DMS153 treated with DMSO at 0.1 percent for 48 hours (cell line): Measurements from ENCODE around the gene RAP1GAP.

Experiments
- DNase-seq: peaks from one replicate; lab custom pipeline; 2025; ENCODE audit not compliant: unreplicated experiment; lab: John Stamatoyannopoulos, UW

RAP1GAP gene

DNA sequence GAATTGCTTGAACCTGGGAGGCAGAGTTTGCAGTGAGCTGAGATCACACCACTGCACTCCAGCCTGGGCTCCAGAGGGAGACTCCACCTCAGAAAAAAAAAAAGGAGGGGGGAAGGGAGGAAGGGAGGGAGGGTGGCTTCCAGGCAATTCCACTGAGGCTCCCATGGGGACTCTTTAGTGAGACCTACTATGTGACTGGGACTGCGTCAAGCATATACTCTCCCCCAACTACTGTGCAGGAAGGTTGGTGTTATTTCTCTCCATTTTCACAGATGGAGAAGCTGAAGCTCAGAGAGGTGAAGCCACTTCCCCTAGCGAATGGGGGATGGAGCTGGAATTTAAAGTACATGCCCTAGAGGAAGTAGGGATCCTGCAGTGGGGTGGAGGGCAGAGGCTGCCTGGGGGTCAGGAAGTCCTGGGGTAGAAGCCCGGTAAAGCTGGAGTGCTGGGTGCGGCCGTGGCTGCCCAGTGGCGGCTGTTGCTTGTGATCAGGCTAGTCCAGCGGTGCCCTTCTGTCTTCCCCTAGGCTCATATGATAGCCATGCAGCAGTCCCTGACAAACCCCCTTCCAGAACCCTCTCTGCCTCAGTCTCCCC is 40.3 kb downstream of the RAP1GAP start:
- no peak for DNase-seq

DNA sequence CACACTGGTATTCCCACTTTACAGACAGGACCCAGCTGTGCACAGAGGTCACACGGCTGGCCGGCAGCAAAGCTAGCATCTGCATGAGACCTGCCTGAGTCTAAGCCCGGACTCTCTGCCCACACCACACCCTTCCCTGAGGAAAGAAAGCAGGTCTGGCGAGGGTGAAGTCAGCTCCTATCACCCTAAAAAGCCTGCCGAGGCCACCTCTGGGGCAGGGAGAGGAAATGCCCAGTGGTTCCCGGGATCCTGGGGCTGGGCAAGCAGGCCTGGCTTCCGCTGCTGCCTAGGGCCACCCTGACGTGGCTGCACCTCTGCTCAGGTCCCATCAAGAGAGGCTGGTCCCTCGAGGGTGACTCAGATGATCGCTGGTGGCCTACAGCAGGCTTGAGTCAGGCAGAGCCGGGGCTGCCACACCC is 42.2 kb downstream of the RAP1GAP start:
- no peak for DNase-seq

DNA sequence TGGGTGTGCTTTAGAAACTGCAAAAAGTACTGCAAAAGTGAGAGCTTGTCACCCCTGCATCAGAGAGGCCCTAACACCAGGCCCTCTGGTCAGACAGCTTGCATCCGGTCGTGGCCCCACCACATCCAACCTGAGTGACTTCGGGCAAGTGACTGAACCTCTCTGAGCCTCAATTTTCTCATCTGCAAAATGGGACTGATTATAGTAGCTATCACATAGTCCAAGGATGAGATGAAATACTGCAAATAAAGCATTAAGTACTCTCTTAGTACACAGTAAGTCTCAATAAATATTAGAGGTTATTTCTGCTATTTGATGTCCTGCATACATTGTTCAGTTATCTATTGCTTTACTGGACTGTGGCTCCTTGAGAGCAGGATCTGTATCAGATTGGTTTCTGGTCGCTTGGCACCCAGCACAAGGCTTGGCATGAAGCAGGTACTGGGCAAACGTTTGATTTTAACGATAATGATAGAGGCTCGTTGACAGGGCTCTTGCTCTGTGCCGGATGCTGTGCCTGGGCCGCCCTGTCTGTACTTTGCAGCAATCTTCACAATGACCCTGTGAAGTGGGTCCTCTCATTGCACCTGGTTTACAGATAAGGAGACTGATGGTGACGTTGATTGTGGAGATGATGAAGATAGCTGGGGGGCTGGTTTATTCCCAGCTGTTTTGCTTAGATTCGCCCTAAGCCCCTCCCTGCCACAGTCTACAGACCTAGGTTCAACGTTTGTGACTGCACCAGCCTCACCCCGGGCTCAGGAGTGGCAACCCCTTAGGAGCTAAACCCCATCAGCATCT is 43.6 kb downstream of the RAP1GAP start:
- DNase-seq, result no peak

DNA sequence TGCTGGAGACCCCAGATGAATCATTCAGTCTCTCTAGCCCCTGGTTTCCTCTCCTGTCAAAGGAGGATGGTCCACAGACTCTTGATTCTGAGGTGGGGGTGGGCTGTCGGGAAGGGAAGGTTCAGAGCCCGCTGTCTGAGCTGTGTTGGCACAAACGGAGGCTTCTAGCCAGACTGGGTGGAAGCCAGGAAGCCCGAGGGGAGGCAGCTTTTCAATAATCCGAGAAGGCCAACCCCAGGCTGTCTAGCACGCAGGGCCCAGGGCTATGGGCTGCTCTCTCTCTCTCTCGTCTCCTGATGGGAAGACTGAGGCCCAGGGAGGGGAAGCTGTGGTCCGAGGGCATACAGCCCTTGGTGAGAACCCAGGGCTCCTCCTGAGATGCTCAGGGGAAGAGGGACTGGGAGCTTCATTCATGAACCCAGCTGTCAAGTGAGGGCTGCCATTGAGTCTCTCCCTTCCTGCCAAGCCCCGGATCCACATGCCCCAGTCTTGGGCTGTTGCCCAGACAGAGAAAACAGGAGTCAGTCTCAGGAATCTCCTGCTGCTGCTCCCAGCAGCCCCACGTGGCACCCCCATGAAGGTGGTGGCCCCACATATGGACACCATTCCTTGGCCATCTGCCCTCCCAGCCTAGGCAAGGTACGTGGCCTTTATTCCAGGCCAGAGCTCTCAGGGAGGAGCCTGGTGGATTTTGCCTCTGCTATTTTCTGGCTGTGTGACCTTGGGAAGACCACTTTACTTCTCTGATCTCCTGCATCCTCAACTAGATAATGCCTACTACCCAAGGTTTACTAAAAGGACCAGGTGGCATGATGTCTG is 44.4 kb downstream of the RAP1GAP start:
- DNase-seq, result no peak

DNA sequence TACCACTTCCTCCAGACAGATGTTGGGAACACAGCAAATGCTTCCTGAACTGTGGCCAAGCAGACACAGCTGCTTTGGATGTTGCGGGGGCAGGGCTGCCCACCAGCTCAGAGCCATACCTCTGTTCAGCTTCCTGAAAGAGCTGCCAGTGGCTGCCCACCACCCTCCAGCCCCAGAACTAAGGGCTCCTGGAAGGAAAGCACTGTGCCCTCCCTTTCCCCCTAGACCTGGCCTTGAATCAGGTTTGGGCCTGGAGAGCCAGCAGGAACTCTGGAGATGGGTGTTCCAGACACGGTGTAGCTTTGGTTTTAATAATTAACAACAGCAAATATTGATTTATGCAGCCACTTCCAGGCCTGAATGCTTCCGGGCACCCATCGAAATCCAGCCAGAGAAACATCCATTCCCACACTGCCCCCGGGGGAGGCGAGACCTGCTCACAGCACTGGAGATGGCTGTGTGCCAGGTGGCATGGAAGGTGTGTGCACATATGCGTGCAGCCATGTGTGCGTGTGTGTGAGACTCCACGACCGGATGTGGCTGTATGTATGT is 45.7 kb downstream of the RAP1GAP start:
- DNase-seq, result peak; percentile 40

DNA sequence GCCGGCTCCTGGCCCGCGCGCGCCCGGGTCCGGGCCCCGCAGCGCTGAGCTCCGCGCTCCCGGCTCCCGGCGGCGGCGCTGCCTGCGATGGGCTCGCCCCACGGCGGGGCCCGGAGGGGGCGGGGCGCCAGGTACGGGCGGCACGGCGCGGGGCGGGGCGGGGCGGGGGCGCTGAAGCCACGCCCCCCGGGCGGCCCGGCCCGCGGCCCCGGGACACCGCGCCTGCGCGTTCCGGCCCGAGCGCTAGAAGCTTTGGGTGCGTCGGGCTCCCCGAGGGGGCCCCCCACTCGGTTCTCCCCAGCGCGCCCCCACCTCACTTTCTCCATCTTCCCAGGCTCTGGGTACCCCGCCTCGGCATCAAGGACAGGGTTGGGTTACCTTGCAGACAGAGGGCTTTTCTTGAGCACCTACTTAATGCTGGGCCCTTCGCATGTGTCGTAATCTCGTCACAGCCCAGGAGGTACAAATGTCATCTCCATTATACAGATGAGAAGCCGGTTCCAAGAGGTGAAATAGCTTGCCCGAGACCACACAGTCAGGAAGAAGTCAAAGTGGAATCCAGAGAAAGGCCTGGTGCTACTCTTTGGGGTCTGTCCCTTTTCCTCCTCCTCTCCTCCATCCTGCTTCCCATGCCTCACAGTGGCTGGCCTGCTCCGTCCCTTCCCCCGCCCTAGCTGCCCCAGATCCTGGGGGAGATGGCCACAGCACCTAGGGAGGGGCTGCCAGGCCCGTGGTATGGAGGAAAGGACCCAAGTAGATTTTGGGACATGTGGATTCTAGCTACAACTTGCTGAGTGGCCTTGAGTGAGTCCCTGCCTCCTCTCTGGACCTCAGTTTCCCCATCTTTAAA is 46.5 kb downstream of the RAP1GAP start:
- DNase-seq, result no peak

DNA sequence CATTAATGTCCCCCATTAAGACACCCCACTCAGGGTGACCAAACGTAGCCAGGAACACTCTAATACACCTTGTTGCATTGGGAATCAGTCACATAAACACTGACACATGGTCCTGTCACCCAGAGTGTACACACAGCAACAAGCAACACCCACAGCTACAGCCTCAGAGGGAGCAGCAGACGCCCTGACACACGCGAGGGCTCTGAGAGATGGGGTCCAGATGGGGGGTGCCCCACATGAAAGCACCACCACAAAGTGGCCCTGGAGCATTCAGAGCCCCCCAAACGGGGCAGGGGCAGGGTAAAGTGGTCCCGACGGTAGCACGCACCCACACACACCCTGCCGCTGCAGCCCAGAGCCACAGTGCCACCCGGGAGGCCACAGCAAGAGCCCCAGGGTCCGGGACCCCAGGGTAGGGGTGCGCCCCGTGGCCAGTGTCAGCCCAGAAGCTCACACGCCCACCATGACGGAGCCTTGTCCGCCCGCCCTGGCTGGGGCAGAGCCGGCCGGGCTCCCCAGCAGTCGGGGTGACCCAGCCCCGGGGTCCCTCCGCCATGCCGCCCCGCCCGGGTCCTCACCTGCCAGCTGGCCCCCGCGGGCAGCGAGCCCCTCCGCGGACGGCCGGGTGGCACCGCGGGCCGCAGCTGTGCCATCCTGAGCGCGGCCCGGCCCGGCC is 47.3 kb downstream of the RAP1GAP start:
- DNase-seq, result no peak

DNA sequence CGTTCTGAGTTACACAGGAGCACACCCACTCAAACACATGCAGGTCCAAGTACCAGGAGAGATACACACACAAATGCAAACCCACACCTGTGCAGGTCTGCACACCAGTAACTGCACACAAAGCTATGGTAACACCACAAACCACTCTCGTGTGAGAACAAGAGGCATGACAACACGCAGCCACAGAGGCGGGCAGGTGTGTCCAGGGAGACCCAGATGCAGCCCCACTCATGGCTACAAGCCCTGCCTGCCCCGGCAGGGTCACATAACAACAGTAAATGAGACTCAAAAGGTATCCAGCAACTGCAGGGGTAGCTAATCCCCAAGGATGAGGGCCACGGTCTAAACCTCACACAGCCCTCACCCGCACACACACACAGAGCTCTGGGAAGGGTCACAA is 48.1 kb downstream of the RAP1GAP start:
- DNase-seq, result no peak

DNA sequence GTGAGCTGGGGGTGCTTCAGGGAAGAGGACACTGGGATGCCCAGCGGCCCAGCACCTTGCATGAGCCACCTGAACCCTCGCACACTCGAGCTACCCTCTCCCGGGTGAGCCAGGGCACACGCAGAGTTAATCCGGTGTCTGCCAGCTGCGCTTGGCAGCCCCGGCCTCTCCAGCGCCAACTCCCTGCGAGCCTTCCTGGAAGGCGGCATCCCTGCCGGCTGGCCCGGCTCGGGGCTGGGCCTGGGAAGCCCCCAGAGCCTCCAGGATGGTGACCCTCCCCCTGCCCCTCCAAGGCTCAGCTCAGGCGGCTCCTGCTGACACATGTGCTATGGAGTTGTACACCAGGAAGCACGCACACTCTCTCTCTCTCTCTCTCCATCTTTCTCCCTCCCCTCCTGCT is 48.7 kb downstream of the RAP1GAP start:
- no peak for DNase-seq

DNA sequence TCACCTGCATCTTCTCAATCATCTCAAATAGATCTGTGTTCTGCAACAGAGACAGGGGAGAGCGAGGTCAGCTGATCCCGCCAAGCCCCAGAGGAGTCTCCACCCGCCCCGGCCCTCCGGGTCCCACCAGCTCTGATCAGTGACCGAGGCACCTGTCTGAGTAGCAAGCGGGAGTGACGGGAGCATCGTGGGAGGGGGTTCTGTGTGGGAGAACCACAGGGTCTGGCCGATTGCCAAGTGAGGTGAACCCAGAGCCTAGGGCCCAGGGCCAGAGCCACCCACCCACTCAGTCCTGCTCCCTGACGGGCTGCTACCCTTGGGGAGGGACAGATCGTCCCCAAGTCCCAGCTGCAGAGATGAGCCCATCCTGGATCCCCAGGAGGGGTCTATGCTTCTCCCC is 49.1 kb downstream of the RAP1GAP start:
- DNase-seq, result no peak

DNA sequence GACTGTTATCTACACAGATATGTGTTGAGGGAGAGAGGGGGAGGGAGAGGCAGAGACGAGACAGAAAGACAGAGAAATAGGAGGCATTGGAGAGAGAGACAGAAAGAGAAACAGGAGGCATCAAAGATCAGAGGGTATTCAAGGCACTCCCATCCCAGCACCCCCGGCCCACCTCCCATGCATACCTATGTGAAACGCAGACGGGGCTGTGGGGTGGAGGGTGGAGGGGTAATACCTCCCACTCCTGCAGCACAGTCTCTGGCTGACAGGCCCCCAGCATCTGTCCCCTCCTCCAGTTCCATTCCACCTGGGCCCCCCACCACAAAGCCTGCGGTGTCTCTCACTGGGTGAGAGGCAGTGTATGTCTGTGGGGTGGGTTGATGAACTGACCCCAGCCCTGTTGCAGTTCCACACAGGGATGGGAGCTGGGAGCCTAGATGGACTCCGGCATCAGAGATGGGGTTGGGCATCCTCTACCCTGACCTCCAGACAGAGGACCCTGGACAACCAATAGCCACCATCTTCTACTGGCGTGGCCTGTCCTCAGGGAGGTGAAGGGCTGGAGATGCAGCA is 49.7 kb downstream of the RAP1GAP start:
- no peak for DNase-seq

DNA sequence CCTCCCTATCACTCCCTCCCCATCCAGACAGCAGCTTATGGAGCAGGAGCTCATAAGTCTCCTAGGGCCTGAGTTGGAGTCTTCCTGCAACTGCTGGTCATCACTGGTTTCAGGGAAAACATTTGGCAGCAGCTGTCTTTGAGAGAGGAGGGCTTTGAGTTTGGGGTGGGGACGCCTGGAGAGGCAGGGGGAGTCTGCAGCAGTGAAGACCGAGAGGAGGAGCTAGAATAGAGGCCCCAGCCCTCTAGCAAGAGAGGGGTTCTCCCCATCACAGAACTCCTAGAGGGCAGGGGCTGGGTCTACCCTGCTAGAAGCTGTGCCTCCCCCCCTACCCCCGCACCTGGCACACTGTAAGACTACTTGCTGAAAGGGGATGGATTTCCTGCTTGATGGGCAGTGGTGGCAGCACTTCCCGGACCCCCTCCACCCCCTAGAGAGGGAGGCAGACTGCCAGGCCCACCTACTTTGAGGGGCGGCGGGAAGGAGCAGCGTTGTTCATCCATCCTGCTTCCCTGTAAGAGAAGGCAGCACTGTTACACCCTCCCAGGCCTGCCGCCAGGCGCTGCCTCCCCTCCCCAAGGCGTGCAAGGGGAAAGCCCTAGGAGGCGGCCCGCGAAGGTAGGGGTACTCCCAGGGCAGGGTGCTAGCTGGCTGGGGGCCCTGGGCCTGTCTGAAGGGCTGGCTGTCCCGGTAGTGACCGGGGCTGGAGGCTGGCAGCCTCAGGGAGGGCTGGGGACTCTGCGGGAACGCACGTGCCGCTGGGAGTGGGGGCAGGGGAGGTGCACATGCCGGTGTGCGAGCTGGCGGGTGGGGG is 50.4 kb downstream of the RAP1GAP start:
- DNase-seq, result no peak

DNA sequence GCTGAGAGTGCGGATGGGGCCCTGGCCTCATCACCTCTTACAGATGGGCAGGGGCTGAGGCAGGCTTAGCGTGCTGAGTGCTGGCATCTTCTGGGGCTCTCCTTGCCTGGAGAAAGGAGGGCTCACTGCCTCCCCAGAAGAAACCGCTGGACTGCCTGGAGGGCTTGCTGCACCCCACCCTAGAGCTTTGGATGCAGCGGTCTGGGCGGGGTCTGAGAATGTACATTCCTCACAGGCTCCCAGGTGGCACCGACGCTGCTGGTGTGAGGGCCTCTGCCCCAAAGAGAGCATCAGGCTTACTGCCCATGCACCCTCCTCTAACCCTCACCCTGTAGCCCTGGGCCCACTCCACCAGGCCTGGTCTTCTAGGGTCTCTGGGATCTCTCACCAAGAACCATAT is 51.1 kb downstream of the RAP1GAP start:
- no peak for DNase-seq

DNA sequence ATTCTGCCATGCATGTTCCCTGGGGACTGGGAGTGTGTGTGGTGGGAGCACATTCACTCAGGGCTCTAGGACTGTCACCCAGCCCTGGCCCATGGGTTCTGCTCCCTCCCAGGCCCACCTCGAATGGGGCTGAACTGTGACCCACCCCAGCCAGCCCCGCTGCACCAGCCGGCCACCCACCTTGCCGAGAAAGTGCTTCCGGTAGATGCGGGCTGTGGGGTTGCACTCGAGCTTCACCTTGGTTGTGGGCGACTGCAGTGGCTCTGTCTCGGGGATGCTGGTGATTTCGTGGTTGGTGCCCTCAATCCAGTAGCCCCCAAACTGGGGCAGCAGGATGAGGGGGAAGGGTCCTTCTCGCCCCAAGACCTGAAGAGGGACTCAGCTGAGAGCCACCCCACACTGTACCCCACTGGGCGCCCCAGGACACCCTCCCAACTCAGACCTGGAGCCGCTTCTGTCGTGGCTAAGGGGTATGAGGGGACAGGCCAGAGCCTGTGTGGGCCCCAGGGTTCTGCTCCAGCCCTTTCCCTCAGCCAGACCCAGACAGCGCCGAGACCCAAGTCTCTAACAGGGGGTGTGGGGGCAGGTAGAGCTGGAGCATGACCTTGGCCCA is 51.9 kb downstream of the RAP1GAP start:
- DNase-seq, result no peak

DNA sequence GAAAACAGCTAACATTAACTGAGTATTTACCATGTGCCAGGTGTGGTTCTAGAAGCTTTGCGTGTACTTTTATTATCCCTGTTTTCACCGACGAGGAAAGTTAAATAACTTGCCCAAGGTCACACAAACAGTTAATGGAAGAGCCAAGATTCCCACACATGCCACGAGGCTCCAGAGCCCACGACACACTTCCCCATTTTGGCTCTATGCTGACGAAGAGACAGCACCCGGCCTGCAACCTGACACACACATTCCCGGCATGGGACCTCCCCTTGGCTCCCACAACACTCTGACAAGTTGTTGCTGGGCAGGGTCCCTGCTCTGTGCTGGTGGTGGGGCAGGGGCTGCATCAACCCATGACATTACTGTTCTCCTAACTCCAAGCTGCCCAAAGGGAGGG is 52.8 kb downstream of the RAP1GAP start:
- DNase-seq, result no peak

DNA sequence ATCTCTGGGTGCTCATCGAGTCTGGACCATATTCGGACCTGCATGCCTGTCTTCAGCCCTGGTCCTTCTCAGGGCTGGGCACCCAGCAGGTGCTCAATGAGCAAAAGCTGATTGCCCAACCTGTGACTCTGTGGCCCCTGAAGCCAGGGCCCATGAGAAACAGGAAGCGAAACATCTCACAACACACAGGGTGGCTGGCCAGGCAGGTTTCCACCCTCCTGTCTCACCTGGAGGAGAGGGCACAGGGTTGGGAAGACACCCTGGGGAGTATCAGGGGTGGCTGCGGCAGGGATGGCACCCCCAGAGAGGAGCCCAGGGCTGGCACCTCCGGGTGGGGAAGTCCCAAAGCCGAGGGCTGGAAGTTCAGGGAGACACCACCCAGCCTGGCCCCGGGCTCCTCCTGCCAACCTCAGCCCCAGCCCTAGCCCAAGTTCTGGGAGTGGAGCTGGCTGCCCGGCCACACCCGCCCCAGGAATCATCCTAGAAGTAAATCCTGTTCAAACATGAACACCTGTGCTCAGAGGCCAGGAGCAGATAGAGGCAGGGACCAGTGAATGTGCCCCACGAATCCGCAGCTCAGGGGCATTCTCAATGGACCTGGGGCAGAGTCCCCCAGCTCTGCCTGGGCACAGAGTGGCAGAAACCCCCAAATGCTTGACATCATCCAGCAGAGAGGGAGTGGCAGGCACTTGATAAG is 54.6 kb downstream of the RAP1GAP start:
- no peak for DNase-seq

DNA sequence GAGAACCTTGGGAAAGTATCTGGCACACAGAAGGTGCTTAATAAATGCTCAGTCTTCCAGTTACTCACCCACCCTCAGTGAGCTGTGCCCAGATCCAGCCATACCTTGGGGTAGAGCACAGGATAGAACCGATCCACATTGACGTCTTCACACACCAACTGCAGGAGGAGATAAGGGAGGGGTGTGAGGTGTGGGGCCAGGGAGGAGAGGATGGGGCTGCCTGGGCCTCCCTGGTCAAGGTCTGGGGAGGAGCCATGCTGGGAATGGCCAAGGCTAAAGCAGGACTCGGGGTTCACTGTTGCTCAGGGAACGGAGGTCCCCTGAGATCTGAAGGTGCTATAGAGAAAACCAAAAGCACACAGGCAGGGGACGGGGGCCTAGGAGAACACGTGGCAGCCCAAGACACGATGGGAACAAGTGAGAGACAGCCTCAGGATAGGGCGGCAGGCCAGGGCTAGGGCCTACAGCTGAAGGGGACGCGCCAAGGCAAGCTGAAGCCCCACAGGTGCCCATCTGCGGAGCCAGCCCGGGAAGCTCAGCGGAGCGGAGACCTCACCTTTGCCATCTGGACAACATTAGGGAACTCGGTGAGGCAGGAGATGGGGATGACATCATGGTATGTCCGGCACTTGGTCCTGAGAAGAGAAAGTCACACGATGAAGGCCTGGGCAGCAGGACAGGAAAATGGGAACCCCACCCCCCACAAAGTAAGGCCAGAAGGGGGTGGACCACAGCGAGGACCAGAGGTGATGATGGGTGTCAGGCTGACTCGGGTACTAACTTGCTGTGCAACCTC is 55.9 kb downstream of the RAP1GAP start:
- no peak for DNase-seq
